HT-29 (cell line): ENCODE measurements around the gene GABRR3. TPM values are rescaled to one million over a fixed set of nuclear protein-coding genes. Genes with fewer than 3 reads are reported as not detected.

Experiments
- DNase-seq: peaks from one replicate; pipeline ENCODE4 v3.0.0-alpha.2; 2015; ENCODE audit warnings: low spot score
- total RNA-seq: library from RNA; depleted of rRNA; stranded (reverse); fragments of >200 nt; shearing (Covaris generic); gene quantifications from 2 replicates; pipeline ENCODE4 v1.2.3, GENCODE V29; 2014

The GABRR3 gene
- total RNA-seq, 1 experiment from 2014 or later: not detected

DNA sequence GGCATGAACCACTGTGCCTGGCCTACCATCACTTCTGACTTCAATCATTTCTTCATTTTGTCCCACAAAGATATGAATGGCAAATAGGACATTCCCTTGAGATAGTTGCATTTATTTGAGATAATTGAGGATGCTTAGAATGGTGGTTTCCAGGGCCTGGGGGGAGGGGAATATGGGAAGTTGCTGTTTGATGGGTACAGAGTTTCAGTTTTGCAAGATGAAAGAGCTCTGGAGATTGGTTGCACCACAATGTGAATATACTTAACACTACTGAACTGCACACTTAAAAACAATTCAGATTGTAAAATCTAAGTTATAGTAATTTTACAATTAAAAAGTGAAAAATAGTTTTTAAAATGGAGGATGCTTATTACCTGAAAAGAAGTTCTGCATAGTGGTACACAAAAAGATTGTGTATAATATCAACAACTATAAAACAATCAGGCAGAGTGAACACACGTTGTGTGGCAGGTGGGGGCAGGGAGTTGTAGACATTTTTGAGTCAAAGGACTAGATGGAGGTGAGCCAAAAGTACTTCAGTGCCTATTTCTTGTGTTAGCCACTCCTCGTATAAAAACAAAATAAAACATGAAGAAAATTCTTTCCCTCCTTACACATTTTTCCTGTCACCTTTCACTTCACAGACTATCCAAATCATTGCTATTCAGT, 44.4 kb downstream of the GABRR3 start:
- DNase-seq: no peak

DNA sequence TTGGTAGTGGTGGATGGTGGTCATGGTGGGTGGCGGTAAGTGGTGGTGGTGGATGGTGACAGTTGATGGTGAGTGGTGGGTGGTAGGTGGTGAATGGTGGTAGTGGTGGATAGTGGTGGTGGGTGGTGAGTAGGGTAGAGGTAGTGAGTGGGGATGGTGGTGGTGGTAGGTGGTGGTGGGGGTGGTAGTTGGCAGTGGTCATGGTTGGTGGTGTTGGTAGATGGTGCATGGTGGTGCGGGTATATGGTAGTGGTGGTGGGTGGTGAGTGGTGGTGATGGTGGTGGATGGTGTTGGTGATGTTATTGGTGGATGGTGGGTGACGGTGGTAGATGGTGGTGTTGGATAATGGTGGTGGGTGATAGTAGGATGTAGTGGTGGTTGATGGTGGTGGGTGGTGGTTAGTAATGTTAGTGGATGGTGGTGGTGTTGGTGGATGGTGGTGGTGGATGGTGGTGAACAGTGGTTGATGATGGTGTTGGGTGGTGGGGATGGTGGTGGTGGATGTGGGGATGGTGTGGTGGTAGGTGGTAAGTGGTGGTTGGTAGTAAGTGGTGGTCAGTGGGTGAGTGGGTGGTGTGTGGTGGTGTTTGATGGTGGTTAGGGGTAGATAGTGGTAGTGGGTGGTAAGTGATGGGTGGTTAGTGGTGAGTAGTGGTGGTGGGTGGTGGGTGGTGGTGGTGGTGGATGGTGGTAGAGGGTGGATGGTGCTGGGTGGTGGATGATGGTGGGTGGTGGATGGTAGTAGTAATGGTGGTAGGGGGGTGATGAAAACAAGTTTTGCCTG, 46.1 kb downstream of the GABRR3 start:
- no peak for DNase-seq

DNA sequence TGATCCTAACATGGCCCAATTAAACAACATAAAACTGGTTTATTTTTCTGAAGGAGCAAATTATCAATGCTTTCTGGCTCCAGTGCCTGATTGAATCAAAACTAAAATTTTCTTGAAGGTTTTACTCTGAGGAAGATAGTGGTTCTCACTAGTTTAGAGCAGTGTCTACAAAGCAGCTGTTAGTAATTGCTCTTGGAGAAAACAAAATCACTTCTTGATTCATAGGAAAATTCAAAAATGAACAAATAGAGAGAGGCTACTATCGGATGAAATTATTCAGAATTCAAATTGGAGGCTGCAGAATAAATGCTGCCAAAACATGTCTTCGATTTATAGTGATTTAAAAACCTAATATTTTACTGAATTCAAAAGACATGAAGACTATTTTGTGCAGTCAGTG, 47.8 kb downstream of the GABRR3 start:
- no peak for DNase-seq

DNA sequence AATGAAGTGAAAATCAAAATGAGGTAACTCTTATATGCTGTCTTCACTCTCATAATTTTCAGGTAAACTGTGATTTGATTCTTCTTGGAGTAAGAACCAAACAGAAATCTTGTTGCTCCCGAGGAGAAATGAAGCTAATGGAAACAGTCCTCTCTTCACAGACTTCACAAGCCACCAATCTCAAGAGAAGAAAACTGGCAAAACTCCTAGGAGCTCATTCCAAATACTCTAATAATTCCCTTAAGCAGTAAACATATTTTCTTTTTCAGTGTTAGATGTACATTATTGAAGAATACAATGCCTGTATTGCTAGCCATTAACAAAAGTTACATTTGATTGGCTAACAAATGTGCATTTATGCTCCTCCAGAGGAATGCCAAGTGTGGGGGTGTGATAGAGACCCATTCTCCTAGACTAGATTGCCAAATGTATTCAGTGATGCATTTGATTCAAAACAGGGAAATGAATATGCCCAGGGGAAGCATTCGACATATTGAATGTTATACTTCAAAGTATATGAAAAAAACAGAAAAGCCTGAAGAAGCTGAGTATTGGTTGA, 51.1 kb downstream of the GABRR3 start:
- no peak for DNase-seq

DNA sequence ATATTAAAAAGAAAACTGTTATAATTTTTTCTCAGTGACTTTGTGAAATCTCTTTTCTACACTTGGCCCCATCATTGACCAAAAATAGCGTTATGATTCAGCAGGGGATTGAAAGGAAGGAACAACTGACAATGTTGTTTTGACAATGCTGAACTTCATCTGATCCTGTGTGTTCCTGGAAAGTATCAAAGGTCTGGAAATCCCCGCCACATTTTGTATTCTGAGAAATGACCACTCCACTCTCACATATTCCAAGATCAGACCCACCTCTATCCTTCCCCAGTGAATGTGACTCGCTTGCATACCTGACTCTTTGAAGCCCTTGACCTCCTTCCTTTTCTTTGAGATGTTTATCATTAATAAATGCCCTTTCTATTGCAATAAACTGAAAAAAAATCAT, 53.2 kb downstream of the GABRR3 start:
- DNase-seq: peak; percentile 33

DNA sequence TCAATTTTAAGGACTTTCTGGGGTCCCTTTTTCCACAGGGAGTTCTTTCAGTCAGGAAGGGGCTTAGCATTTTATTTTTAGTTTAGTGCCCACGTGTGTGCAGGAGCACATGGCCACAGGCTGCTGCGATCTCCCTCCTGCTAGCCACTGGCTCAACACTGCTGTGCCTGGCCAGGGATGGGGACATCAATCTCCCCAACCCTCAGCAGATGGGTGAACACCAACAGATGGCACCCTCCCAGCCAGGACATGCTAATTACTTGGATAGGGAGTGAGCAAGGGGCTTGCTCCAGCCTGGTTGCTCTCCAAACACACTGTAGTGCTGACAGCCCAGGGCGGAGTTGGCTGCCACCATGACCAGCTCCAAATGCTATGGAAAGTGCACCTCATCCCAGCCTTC, 55.5 kb downstream of the GABRR3 start:
- DNase-seq: no peak

DNA sequence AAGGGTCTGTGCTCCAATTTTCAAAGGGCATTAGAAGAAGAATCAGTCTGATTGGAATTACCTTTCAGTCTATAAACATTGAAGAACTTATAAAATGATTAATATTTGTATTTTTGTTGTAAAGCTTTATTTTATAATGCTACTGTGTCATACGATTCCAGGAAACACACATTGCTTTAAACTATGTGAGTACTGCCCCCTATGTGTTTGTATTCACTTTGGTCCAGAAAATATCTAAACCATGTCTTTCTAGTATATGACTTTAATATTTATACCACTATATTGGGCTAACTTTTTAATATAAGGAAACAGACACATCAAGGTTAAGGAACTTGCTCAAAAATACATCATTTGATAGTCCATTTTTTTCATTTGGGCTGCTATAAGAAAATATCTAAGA, 59.6 kb downstream of the GABRR3 start:
- no peak for DNase-seq

DNA sequence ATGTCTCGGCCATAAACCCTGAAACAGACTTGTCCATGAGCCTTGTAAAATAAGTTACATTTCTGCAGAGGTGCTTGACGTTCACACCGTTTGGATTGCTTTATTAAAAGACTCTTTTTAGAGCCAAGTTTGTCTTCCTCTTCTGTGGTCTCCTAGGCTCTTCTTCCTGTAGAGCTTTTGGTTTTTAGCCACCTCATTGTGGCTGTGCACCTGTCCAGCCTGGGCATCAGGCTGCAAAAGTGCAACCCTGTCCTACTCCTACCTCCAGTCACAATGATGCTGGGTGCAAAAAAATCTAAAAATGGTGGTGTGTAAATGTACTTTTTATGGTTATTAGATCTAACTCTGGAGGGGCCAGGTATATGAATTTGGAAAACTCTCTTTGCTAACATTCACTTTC, 60.1 kb downstream of the GABRR3 start:
- DNase-seq: no peak

DNA sequence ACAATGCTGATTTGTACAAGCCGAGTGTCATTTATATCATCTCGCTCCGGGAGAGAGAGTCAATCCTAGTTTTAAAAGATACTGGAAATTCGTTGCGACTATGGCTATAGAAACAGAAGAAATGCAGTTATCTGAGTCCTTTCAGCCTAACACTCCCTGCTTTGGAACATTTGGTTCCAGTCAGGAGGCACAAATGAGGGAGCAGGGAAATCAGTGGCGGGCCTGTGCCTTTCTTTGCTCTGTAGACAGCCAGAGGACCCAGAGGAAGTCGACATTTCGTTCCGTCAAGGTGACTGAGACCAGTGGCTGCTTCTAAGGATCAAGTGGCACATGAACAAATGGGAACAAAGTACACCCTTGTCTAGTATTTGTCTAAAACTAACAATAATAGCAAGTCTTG, 62.1 kb downstream of the GABRR3 start:
- DNase-seq: no peak

DNA sequence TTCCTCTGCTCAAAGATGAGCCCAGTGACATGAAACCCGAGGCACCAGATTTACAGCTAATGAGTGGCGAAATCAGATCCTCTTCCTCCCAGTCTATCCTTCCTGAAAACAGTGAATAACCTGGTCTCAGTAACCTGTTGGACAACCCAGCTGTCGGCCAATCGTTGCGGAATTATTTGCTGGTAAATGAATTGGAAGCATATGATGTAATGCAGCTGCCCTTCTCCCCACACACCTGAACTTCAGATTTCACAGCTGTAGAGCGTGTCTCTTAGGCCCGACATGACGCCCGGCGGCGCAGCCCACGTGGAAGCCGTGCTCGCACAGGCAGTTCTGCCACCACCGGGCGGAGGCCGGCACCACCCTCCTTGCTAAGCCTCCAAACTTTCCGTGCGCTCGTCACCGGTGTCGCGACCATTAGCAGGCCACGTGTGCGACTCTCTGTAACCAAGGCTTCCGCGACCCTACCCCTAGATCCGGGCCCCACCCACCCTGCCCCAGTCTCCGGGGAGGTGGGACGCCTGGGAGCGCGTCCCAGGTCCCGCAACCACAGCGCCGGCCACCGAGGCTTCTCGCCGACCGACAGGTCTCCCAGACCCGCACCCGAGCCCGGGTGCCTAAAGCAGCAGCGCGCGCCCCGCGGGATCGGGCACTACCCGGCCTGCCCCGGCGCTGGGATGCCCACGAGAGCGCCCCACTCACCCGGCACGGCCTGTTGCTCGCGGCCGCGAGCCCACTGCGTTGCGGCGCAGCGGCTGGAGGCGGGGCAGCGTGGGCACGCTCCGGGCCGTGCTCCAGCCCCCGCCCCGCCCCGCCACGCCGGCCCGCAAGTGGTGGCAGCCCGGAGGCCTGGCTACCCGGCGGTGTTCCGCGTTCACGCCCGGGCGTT, 63.2 kb downstream of the GABRR3 start, which contains the start of gene RIOX2:
Gene RIOX2, minus strand, starts transcription at position 753 of the 889 bp plus-strand sequence. CDS start 4,838 bp downstream, outside the sequence.
- peak; percentile 91 for DNase-seq

DNA sequence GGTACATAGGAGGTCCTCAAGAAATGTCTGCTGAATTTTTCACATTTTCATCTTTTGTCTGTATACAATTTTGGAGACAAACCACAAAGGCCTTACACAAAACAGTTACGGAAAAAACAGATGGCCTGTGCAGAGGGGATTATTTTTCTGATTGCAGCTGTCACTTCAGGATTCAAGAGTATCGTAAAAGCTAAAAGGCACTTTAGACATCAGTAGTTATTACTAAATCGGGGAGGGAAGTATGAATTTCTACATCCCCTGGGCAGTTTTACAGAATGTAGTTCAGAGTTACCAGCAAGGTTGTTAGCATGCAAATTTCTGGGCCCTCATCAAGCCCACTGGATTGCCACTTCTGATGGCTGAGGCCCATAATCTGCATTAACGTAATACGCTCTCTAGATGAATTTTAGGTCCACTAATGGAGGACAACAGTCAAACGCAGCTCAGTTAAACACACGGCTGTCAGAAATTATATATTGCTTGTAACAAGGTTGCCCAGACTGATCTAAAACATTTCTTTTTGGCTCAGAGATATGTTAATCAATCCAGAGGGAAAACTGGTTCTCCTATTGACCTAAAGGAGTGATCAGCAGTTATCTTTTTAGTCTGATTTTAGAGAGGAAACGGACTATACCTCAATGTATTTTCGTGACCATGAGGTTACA, 64.0 kb downstream of the GABRR3 start:
- no peak for DNase-seq

DNA sequence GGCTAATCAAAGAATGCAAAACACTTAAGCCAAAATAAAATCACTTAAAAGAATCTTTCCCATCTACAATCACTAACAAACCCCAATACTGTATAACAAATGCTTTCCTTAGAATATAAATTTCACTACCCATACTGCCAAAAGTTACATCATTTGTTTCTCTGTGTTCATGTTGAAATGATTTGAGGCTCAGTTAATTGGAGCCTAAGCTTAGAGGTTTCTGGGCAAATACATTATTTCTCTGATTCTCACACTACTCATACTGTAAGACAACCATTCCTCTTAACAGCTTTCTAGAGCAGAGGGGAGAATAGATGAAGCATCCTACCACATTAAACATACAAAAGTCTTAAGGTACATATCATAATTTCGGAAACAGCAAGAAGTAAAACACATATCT, 65.0 kb downstream of the GABRR3 start:
- no peak for DNase-seq

DNA sequence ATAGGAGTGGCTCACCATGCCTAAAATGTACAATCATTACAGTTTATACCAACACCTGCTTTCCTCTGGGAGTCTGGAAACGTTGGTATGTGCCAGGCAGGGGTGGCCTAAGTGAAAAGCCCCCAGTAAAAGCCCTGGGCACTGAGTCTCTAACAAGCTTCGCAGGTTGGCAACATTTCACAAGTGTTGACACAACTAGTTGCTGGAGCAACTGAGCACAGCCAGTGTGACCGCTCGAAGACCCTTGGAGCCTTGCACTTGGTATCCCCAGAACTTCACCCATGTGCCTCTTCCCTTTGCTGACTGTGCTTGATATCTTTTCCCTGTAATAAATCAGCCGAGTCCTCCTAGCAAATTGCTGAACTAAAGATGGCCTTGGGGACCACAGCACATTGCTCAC, 65.6 kb downstream of the GABRR3 start:
- DNase-seq: no peak

DNA sequence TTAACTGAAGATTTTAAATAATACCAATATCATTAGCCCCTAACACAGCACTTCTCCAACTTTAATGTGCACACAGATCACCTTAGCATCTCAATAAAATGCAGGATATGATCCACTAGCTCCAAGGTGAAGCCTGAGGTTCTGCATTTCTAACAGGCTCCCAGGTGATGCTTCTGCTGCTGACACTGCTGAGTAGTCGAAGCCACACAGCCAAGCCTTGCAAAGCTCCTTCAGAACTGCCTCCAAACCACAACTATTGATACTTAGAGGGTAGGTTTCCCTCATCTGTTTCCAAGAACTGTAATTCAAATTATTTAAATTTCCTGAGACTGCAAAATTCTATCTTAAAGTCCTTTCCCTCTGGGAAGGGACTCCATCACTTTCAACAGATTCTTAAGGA, 66.7 kb downstream of the GABRR3 start:
- DNase-seq: no peak

DNA sequence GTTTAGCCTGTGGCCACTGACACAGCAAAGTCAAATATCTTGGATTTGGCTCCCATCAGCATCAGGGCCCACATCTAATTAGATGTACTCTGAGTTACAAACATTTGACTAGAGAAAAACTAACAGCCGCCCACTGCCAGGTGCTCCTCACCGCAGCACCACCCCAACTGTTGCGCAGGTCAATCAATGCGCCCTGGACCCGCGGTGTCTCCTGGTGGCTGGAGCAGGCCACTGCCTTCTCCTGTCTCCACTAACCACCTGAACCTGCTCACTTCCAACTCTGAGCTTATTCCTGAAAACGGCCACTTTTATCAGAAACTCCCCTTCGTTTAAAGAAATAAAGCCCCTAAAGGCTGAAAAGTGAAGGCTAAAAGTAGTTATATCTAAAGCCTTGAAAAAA, 67.1 kb downstream of the GABRR3 start:
- DNase-seq: no peak

DNA sequence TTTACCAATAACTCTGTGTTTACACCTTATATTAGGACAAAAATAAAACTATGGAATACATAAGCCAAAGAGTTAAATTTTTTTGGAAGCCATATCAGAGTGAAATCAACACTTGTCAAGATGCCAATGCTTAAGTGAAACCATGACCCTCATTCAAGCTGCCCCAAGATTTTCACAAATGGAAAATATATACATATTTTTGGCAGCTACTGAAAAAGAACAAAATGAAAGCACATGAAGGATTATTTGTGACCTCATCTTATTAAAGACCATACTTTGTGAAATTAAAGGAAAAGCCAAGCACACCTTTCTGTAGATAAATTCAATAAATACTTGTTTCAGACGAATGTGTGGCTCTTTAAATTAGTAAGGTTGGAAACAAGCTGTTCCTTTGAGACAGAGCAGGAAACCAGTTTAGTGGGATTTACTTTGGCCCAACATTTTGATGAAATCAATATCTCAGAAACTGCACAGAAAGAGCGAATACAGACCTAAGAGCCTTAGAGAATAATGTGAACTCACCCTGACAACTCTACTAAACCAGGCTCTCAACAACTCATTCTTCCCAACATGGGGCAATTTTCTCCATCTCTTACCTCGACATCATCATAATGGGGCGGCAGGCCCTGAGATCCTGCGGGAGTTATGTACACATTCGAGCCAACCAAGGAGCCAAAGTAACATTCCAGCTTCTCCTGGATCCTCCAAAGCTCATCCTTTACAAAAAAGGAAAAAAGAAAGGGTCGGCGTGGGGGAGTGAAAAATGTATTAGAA, 73.9 kb downstream of the GABRR3 start:
- no peak for DNase-seq

DNA sequence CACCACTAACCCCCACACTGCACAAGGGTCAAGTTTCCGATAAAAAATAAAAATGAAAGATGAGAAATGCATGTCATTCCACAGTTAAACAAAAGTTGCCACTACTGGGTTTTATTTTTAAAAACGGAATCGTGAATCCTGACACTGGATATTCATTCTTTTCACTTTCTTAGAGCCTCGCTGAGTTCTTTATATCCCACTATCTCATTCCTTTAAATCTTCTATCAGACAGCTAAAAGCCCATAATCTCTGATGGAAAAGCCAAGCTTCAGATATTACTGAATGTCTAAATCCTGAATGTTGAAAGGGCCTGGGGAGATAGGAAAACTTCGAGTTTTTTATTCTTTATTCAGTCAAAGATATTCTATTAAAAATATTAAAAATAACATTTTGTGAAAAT, 74.6 kb downstream of the GABRR3 start:
- no peak for DNase-seq

DNA sequence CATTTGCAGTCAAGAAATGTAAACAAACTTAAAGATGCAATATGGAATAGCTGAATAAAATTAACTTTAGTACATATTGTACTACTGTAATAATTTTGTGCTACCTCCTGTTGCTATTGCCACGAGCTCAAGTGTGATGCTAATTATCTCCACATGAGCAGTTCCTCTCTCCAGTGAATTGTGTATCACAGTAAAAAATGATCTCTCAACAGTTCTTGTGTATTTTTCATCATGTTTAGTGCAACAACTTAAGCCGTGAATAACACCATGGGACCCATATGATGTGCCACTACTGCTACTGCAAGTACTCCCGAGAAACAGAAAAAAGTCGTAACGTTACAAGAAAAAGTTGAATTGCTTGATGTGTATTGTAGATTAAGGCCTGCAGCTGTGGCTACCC, 75.2 kb downstream of the GABRR3 start:
- no peak for DNase-seq

DNA sequence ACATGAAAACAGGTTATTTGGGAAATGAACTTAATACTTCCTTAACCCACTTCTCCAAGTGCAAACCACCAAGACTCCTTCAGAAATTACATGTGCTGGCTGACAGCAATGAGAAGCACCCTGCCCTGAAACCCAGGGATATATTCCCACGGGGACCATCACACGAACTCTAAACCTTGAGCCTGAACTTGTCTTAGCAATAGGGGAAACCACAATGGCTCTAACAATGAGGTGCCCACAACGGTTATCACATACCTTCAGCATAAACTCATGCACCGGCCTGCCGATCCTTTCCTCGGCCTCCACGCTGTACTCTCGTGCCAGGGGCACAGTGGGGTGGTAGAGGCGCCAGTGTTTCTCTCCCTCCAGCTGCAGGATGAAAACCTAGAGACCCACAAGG, 76.3 kb downstream of the GABRR3 start:
- DNase-seq: no peak

DNA sequence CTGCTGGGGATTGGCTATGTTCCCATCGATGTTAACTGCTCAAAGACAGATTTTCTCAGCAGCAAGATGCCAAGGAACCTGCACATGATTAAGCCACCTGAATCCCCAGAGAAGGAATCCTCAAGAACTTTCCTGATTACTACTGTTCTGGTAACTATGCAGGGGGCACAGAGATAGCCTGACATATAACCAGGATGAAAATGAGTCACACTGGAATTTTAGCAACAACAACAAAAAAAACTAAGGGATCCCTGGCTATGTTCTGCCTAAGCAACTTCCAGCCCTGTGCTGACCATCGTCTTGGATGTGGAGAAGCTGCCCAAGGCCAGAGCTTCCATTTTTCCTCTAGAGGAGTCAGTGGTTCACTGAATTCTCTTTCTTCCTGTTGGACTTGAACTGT, 76.7 kb downstream of the GABRR3 start:
- DNase-seq: no peak
